OCI-M2 (cell line): Measurements from ENCODE around the gene GRIK3.
"Not testable (repeated sequence)": the region's sequence is repeated elsewhere in the genome, so short reads cannot be mapped to it uniquely, and the experiment has no call there.

Experiments used
- DNase-seq: peaks from one replicate; lab custom pipeline; 2025; ENCODE audit not compliant: unreplicated experiment; lab: John Stamatoyannopoulos, UW

Gene GRIK3

GRCh38 chr1:37034121-37035013 is at the start of gene GRIK3:
Gene GRIK3, minus strand, starts transcription at chr1:37034515. Its CDS starts 407 bp downstream, at chr1:37034108.
- no peak for DNase-seq

DNA sequence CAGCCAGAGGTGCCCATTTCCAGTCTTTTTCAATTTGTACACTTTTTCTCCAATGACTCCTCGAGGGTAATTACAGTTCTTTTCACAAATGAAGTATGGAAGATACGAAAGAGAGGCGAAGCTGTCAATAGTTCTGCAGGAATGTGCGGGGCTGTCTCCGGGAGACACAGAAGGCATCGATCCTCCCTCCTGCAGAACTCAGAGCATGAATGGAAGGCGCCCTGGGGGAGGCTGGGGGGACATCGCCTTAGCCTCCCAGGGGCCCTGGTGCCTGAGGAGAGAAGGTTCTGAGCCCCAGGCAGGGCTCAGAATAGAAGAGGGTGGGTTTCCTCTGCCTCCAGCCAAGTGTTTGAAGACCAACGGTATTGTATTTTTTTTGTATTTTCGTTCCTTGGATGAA is 49.7 kb upstream of the GRIK3 start:
- no peak for DNase-seq

DNA sequence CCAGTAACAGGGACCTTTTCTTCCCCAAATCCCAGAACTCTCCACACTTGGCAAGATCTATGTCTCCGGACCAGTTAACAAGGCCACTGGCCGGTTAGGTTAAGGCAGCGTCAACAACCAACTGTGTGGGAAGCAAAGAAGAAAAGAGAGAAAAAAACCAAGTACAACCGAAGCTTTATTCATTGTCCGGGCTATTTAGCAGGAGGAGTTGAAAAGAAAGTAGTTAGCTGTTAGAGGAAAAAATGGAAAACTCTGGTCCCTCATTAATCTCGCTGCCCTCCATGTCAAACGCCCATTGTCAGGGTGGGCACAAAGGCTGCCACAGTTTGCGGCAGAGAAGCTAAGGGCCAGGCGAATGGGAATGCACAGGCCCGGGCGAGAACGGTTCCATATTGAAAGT is 49.3 kb upstream of the GRIK3 start:
- DNase-seq, result no peak

- DNase-seq, result not testable (repeated sequence)
Measured at GRCh38 chr1:37080296-37080986, 46.1 kb upstream of the GRIK3 start.

GRCh38 chr1:37078866-37079265 is 44.6 kb upstream of the GRIK3 start:
- DNase-seq, result no peak

DNA sequence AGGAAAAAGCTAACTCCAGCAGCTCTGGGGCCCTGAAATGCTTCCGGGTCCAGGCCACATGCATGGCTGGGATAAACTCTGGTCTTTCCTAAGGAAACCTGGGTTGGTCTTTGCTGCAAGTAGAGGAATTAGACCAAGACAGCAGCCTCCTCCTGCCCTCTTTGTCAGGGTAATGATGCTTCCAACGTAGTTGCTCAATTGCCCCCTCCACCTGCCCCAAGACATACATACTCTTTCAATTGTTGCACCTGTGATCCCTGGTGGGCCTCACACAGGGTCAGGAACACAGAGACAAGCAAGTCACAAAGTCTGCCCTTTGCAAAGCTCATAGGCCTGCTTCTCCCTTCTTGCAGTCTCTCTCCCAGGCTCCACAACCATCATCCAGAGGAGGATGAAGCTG is 41.9 kb upstream of the GRIK3 start:
- DNase-seq, result no peak

- DNase-seq, result no peak
Measured at GRCh38 chr1:37073854-37074379, 39.6 kb upstream of the GRIK3 start.

DNA sequence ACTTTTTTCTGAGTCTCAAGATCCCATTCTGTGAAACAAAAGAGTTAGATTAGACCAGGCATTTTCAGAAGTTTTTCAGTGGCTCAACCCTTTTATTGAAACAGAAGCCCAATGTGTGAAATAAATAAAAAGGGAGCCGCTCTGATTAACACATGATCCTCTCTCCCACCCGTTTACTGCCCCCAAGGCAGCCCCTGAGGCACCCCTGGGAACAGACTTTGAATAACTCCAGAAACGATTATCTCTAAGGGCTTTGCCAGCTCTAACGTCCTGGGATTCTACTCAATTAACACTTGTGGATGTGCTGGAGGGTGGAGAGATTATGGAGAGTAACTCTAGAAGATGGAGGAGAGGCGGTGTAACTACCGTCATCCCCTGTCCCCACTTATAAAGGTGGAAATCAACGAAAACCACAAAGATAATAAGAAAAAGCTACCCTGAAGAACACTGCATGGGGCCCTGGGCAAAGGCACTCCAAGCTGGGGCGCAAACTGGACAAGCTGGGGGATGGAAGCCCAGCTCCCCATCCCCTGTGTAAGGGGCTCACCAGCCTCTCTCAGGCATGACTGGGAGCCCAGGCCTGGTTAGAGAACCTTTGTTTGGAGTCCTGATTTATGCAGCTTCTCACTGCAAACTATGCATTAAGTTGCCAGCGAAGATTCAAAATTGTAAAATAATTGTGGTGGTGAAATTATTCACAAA is 39.0 kb upstream of the GRIK3 start:
- DNase-seq, result no peak

- DNase-seq, result no peak
Measured at GRCh38 chr1:37071829-37072228, 37.5 kb upstream of the GRIK3 start.

- no peak for DNase-seq
Measured at GRCh38 chr1:37070126-37070525, 35.8 kb upstream of the GRIK3 start.

DNA sequence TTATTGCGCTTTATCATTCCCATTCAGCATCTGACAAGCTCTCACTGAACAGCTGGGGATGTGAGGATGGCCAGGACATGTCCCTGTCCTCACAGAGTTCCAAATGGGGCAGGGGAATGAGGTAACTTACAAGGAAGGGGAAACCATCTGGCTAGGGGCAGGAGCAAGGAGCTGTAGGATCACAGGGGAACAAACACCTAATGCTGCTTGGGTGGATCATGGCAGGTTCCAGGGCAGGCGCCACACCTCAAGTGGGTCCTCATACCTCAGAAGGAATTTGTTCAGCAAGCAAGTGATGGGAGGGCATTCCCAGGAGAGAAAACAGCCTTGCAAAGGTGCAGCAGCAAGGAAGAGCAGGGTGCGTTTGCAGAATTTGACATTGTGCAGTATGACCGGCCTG is 35.1 kb upstream of the GRIK3 start:
- DNase-seq, result no peak

DNA sequence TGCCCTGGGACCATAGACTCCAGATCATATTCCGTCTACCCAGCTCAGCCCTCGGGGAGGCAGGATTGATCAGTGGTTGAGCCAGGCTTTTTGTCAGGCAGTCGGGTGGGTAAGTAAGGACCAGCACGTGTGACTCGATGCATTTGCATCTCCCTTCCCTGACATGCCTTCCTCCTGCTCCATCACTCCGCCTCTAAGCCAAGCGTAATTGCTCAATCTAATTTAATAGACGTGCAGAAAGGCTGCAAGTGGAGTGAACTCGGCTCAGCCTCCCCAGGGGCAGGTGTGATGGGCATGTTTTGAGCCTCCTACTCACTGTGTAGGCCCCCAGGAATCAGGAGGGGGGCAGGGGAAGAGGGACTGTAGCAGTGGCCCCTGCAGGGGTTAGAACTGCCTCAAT is 34.6 kb upstream of the GRIK3 start:
- no peak for DNase-seq

DNA sequence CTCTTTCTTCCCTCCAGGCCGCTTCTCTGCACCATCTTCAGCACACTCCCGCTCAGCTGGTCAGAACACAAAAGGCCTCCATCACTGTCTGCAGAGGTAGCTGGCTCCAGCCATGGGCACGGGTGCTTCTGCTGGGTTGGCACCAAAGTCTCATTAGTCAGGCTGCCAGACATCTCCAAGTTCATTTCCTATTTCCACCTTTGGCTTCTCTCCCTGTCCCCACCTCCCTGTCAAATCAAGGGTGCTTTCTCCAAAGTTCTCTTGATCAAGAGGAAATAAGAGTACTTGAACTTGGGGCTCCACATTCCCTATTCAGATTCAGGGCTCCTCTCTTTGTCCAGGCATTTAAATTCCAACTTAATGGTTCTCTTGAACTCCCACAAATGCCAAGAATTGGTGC is 33.9 kb upstream of the GRIK3 start:
- no peak for DNase-seq

GRCh38 chr1:37064039-37064438 is 29.7 kb upstream of the GRIK3 start:
- DNase-seq, result no peak

GRCh38 chr1:37059346-37059745 is 25.0 kb upstream of the GRIK3 start:
- no peak for DNase-seq

DNA sequence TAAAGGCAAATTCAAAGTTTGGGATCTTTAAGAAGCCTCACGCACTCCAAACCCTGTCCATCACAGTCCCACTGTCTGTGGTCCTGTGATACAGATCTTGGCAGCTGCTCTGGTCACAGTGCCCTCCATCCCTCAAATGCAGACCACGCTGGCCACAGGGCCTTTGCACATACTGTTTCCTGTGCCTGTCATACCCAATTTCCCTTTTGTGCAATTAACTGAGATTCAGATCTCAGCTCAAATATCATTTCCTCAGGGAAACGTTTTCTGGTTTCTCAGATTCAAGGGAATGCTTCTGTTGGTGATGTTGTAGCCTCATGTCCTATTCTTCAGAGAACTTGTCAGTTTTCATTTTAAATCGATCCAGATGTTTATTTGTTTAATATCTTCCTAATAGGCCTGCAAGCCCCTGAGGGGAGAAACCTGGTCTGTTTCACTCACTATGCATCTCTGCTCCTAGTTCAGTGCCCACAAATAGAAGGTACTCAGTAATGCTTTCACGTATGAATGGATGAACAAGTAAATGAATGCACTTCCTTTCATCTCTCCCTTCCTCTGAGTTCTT is 24.2 kb upstream of the GRIK3 start:
- DNase-seq, result no peak

DNA sequence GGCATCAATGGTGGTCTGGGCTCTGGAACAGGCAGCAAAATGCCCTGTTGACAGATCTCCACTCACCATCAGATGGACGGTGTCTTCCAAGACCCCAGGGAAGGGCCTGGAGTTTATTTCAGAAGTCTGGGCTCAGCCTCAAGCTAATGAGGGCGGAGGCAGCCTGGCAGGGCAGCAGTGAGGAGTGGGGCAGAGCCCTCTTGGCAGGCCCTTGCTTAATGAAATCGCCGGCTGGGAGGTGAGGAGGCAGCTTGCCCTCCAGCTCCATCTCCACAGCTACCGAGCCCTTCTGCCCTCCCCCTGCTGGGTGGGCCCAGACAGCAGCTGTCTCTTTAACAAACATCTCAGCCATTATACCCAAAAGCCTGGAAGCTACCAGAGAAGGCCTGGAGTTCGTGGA is 22.0 kb upstream of the GRIK3 start:
- no peak for DNase-seq

- DNase-seq, result no peak
Measured at GRCh38 chr1:37055631-37056030, 21.3 kb upstream of the GRIK3 start.

GRCh38 chr1:37053173-37053572 is 18.9 kb upstream of the GRIK3 start:
- no peak for DNase-seq

- DNase-seq, result no peak
Measured at GRCh38 chr1:37052120-37052519, 17.8 kb upstream of the GRIK3 start.

DNA sequence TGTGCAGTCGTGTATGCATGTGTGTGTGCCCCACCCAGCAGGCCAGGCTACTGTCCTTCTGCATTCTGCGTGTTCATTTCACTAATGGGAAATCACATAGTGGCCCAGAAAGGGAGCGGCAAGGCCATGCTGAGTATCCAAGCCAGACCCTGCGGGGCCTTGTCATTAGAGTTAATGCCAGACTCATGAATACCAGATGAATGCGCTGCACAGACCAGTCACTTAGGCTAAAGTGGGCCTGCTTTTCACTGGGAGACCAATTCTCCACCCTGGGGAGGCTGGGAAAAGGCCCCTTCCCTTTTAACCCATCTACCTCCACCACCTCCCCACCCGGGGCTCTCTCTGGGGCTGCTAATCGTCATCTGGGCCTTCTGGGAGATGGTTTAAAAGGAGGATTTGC is 17.0 kb upstream of the GRIK3 start:
- DNase-seq, result no peak
